HG02973 (cell line): ENCODE data around the gene PDXK.

Experiments
- ATAC-seq: cut with Tn5 transposase; IDR thresholded peaks from one replicate; pipeline ENCODE4 v1.9.1; 2021; ENCODE audit warnings: moderate library complexity; ENCODE audit not compliant: unreplicated experiment

PDXK gene

GRCh38 chr21:43740497-43741156, 21.7 kb downstream of the PDXK start:
- ATAC-seq: no peak

DNA sequence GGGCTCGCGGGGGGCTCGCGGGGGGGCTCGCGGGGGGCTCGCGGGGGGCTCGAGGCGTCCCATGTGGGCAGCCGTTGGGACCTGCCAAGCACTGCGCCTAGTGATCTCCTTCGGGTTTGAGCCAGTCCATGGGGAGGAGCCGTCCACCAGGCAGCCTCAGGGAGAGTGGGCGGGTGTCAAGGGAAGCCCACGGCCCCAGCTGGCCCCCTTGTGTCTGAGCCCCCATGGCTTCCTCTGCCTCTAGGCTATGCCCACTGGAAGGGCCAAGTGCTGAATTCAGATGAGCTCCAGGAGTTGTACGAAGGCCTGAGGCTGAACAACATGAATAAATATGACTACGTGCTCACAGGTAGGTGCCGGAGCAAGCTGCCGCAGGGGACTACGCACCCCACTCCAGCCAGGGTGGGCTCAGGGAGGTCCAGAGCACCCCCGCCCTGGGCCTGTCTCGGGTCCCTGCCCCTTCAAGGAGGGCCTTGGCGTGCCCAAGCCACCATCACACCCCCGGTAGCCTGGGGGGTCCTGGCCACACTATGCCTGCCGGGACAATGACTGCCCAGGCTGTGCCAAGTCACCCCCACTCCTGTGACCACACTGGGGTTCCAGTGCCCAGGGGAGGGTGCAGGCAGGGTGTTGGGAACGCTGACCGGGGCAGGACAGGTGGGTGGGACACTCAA, 22.6 kb downstream of the PDXK start:
- no peak for ATAC-seq

- ATAC-seq: no peak
Observed at GRCh38 chr21:43743947-43744346, 25.0 kb downstream of the PDXK start.

DNA sequence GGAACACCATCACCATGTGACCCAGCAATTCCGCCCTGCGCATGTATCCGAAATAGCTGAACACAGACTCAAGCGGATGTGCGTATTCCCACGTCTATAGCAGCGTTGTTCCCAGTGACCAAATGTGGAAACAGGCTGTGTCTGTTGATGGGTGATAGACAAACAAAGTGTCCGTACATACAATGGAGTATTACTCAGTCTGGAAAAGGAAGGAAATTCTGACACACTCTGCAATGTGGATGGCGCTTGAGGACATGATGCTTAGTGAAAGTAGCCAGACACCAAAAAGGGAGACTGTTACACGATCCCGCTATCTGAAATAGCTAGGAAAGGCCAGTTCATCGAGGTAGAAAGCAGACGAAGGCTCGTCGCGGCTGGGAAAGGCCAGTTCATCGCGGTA, 25.8 kb downstream of the PDXK start:
- no peak for ATAC-seq

- ATAC-seq: no peak
Observed at GRCh38 chr21:43745772-43746517, 27.0 kb downstream of the PDXK start.

GRCh38 chr21:43748622-43749021, 29.7 kb downstream of the PDXK start:
- ATAC-seq: no peak

GRCh38 chr21:43749651-43750262, 30.8 kb downstream of the PDXK start:
- ATAC-seq: no peak

DNA sequence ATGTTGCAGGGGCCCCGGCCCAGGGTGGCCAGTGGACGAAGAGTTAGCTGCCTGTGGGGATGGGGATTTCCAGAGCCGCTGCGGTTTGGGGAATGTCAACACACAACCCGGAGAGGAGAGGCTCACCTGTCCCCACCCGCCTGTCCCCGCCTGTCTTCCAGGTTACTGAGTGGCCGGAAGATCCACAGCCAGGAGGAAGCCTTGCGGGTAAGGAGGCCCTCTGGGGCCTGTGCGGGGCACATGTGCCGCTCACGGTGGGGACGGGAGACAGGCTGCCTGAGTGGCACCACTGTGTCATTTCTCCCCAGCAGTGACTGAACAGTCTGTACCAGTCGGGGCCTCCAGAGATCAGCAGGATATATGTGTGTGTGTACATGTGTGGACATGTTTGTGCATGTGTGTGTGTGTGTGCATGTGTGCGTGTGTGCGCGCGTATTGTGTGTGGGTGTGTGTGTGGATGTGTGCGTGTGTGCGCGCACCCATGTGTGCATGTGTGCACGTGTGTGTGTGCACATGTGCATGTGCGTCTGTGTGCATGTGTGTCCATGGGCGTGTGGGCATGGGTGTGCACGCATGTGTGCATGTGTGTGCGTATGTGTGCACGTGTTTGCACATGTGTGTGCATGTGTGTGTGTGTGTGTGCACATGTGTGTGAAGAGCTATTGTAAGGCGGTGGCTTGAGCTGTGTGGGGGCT, 31.6 kb downstream of the PDXK start:
- no peak for ATAC-seq

DNA sequence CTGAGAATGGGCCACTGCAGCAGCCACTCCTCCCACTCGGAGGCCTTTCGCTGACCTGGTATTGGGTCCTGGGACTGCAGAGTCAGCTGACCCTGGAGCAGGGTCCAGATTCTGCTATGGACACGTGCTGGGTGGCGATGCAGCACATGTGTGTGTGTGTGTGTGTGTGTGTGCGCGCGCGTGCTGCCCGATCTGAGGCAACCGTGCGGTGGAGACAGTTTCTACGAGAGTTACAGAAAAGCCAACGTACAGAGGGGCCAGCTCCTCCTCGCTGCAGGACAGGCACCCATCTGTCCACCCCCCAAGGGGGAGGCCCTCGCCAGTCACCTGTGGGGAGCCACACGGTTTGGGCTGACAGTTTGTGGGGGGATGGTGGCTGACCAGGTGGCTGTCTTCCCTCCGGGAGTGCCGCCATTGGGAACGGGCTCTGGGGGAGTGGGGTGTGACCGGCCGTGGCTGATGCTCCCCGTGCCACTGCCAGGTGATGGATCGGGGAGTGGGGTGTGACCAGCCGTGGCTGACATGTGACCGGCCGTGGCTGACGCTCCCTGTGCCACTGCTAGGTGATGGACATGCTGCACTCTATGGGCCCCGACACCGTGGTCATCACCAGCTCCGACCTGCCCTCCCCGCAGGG, 33.1 kb downstream of the PDXK start:
- no peak for ATAC-seq

DNA sequence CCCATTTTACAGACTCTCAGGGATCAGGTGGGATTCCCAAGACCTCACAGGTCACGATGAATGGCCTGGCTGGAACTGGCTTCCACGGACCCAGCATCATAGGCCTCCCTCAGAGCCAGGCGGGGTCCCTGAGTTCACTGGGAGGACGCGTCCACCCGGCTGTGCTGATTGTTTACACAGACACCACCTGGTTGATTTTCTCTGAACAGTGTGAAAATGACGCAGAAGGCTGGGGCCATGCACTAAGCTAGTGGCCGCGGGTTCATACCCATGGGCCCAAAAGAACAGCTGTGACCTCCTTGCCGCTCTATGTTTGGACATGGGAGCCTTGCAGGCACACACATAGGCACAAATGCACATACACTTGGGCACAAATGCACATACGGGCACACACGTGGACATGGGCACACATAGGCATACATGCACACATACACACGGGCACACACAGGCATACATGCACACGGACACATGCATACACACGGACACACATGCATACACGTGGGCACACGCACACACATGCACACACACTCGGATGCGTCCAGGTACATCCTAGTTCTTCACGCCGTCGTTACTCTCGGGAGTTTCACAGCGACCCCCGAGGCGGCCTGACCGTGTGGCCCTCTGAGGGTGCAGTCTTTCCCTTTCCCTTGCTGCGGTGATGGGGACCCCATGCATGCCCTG, 34.0 kb downstream of the PDXK start:
- ATAC-seq: no peak

- no peak for ATAC-seq
Observed at GRCh38 chr21:43753439-43753799, 34.5 kb downstream of the PDXK start.

DNA sequence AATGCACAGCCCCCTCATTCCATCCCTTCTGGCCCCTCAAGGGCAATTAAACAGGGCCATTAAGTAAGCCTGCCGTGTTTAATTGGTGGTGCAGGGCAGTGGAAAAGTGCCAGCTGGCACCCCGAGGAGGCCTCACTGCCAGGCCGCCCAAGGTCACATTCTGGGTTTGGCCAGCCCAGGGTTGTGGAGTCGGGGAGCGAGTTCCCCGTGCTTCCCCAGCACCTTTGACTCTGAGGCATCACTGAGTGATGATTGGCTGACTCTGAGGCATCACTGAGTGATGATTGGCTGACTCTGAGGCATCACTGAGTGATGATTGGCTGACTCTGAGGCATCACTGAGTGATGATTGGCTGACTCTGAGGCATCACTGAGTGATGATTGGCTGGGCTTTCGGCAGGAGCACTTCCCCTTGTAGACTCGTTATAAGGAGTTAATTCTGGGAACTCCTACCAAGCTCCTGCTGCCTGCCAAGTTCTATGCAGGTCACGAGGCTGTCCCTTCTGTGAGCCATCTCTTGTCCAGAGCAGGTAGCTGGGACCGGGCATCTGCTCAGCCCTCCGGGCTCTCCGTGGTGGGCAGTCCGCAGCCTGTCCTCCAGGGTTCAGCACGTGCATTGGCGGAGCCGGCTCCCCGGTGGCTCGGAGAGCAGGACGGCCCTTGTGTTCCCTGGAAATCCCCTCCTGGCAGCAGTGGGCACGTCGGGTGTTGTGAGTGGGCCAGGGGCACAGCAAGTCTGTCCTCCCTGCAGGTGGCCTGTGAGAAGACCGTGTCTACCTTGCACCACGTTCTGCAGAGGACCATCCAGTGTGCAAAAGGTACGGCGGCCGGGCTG, 36.2 kb downstream of the PDXK start:
- ATAC-seq: no peak

DNA sequence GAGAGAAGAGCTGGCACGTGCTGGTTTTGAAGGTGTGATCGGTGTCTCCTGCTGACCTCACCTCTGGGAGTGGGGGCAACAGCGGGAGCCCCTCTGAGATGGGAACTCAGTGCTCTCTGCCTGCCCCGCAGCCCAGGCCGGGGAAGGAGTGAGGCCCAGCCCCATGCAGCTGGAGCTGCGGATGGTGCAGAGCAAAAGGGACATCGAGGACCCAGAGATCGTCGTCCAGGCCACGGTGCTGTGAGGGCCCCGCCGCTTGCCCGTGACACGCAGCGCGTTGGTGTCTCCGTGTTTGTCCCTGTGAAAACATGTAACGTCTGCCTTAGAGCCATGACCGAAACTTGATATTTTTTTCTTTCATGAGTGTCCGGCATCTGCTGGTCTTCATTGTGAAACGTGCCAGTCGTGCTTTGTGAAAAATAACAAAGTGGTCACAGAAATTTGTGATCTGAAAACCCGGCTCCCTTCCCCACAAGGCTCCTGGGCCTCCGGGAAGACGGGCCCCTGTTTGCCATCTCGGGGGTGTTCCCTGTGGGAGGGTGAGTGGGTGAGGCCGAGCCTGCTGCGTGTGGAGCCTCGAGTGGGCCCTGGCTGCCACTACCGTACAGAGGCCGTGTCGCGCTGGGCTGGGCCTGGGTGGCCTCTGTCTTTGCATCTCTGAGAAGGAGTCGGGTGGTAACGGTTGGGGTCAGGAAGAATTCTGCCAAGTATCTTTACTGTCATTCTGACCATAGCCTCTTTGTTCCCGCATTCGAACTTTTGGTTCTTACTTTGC, 37.1 kb downstream of the PDXK start:
- ATAC-seq: no peak

GRCh38 chr21:43757601-43758000, 38.7 kb downstream of the PDXK start:
- no peak for ATAC-seq

DNA sequence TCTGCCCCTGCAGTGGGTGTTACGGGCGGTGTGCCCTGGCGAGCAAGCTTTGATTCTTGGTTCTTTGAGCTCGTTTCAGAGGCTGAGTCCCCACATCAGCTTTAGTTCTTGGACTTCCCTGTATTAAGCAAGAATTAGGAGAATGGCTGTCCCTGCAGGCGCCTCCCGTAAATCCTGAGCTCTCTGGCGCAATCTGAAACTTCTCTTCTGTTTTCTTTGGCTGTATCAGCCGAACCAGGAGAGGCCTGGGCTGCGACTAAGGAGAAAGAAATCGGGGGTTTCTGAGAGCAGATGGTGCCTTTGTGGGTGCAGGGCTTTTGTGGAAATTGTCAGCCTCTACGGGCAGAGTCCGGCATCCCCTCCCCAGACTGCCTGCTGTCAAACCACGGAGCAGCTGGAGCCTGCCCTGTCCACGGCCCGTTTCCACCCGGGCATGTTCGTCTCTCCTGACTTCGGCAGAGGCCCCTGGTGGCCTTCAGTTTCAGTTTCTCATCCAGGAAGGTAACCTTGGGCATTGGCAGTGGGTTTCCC, 39.2 kb downstream of the PDXK start:
- no peak for ATAC-seq

DNA sequence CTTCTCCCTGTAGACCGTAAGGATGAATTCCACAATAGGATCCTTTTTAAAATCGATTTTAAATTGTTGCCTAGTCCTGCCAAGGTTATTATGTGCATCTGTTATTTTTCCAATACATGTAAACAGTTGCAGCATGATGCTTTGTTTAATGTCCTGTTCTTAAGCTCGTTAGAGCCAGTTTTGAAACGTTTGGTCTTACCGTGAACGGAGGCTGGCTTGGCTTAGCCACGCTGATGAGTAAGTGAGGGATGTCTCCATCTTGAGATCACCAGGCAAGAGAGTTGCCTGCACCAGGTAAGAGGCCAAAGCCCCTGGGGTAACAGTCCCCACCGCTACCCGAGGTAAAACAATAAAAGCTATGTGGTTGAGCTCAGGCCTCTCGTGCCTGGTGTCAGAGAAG, 39.9 kb downstream of the PDXK start:
- ATAC-seq: no peak

GRCh38 chr21:43759651-43760050, 40.7 kb downstream of the PDXK start:
- no peak for ATAC-seq

GRCh38 chr21:43760391-43760958, 41.5 kb downstream of the PDXK start:
- ATAC-seq: no peak
